BLaER1 (cell line): ENCODE measurements around the gene ENDOV.

Source experiments
- H3K27ac ChIP-seq: shearing (Covaris generic); formaldehyde crosslinking; 2 replicates; pipeline ENCODE4 v1.8.1; 2022
- H3K27me3 ChIP-seq: shearing (Covaris generic); formaldehyde crosslinking; 2 replicates; pipeline ENCODE4 v1.8.1; 2022
- H3K36me3 ChIP-seq: shearing (Covaris generic); formaldehyde crosslinking; 2 replicates; pipeline ENCODE4 v1.8.1; 2022
- H3K4me1 ChIP-seq: shearing (Covaris generic); formaldehyde crosslinking; 2 replicates; pipeline ENCODE4 v1.8.1; 2022
- H3K4me2 ChIP-seq: shearing (Covaris generic); formaldehyde crosslinking; 2 replicates; pipeline ENCODE4 v1.8.1; 2022
- H3K4me3 ChIP-seq: shearing (Covaris generic); formaldehyde crosslinking; 2 replicates; pipeline ENCODE4 v1.8.1; 2022
- H3K9ac ChIP-seq: shearing (Covaris generic); formaldehyde crosslinking; 2 replicates; pipeline ENCODE4 v1.8.1; 2022
- H3K9me3 ChIP-seq: shearing (Covaris generic); formaldehyde crosslinking; 2 replicates; pipeline ENCODE4 v1.8.1; 2022
- H4K20me1 ChIP-seq: shearing (Covaris generic); formaldehyde crosslinking; 2 replicates; pipeline ENCODE4 v1.8.1; 2022
- Cebpa-rat ChIP-seq: shearing (Covaris generic); IDR thresholded peaks from 2 replicates; pipeline ENCODE4 v1.8.1; 2022

Gene ENDOV

DNA sequence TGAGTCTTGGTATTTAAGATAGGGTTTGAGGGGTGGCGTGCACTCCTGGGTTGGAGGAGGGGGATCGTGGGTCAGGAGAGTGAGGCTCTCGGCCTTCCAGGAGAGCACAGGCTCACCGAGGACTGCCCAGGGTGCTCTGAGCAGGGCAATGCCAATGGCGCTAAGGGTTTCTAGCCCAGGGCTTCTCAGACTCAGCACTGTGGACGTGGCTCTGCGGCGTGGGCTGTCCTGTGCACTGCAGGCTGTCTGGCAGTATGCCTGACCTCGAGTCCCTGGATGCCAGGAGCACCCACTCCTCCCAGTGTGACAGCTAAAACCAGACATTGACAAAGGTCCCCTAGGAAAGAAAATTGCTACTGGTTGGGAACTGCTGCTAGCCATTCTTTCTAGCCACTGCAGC, 37.2 kb upstream of the ENDOV start:
- H3K4me1 ChIP-seq, result no peaks in the 10 kb centered on the region
- H3K27ac ChIP-seq, result no peak overlapping the region
- H3K4me2 ChIP-seq, result no peak overlapping the region
- H3K9ac ChIP-seq, result no peak overlapping the region
- H3K9me3 ChIP-seq, result no peaks in the 10 kb centered on the region
- 0 out of 2 replicates have a peak, but pooled peaks cover 13% of the 10 kb centered on the region for H4K20me1 ChIP-seq
- TF ChIP-seq Cebpa-rat, result no peak
- H3K4me3 ChIP-seq, result no peak overlapping the region
- H3K36me3 ChIP-seq, result peaks cover 99% of the 10 kb centered on the region
- no peaks in the 10 kb centered on the region for H3K27me3 ChIP-seq

DNA sequence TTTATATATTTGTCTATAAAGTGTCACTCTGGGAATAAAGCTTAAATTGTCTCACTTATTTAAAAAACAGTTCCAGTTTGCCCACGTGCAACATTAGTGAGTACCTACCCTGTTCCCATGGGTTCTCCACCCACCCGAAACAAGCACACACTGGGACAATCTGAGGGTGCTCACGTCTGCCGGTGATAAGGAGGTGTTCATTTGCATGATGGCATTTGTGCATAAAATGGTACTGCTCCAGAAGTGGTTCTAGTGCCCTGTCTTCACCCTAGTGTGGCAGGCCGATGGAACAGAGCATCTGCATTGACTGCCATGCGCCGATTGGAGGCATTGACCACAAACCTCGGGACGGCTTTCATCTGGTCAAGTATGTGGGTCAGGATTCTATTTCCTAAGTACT, 35.6 kb upstream of the ENDOV start:
- H3K36me3 ChIP-seq, result peaks cover 100% of the 10 kb centered on the region
- TF ChIP-seq Cebpa-rat, result no peak
- no peaks in the 10 kb centered on the region for H3K4me1 ChIP-seq

DNA sequence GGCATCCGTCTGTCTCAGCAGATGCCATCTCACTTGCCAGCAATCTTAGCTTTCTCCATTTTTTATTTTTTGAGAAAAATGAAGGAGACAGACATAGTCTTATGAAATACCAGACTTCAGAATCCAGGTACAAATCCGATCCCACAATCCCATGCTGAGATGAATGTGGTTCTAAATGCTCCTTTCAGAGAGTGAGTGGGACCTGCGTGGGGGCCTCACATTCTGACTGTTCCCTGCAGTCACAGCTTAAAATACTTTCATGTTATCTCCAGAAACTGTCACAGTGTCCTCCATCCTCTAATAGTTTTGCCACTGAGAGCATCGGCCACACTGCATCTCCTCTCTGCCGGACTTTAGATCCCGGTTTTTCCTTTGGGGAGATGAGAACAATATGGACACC, 34.9 kb upstream of the ENDOV start:
- H4K20me1 ChIP-seq, result 0 out of 2 replicates have a peak, but pooled peaks cover 6% of the 10 kb centered on the region
- H3K4me3 ChIP-seq, result no peak overlapping the region
- H3K4me2 ChIP-seq, result no peak overlapping the region
- no peak for TF ChIP-seq Cebpa-rat
- H3K4me1 ChIP-seq, result no peaks in the 10 kb centered on the region
- H3K36me3 ChIP-seq, result peaks cover 100% of the 10 kb centered on the region
- H3K27ac ChIP-seq, result no peak overlapping the region
- no peaks in the 10 kb centered on the region for H3K27me3 ChIP-seq
- H3K9ac ChIP-seq, result no peak overlapping the region
- no peaks in the 10 kb centered on the region for H3K9me3 ChIP-seq

More for the DNA sequence above, 35.6 kb upstream of the ENDOV start:
- Histone ChIP-seq H3K27ac (no peak overlapping the region), H4K20me1 (0 out of 2 replicates have a peak, but pooled peaks cover 9% of the 10 kb centered on the region), H3K27me3 (no peaks in the 10 kb centered on the region), H3K4me3 (no peak overlapping the region), H3K4me2 (no peak overlapping the region), H3K9ac (no peak overlapping the region), H3K9me3 (no peaks in the 10 kb centered on the region)

DNA sequence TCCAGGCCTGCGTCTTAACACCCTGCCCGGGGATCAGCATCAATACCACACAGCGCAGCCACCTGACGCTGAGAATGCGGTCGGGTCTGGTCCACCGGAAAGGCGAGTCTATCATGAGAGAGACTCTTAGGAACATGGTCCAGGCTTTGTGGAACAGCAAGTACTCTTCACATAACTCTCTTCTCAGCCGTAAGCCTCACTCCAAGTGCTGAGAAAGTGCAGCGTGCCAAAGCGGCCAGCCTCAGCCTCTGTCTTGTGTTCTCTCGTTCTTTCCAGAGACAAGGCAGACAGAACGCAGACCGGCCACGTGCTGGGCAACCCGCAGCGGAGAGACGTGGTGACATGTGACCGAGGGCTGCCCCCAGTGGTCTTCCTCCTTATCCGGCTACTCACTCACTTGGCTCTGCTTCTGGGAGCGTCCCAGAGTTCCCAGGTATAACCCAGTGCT, 34.4 kb upstream of the ENDOV start:
- H3K9me3 ChIP-seq, result no peaks in the 10 kb centered on the region
- no peak for TF ChIP-seq Cebpa-rat
- H3K4me1 ChIP-seq, result no peaks in the 10 kb centered on the region
- no peak overlapping the region for H3K9ac ChIP-seq
- 0 out of 2 replicates have a peak, but pooled peaks cover 6% of the 10 kb centered on the region for H4K20me1 ChIP-seq
- H3K27me3 ChIP-seq, result no peaks in the 10 kb centered on the region
- no peak overlapping the region for H3K4me2 ChIP-seq
- H3K27ac ChIP-seq, result no peak overlapping the region
- peaks cover 100% of the 10 kb centered on the region for H3K36me3 ChIP-seq
- H3K4me3 ChIP-seq, result no peak overlapping the region

DNA sequence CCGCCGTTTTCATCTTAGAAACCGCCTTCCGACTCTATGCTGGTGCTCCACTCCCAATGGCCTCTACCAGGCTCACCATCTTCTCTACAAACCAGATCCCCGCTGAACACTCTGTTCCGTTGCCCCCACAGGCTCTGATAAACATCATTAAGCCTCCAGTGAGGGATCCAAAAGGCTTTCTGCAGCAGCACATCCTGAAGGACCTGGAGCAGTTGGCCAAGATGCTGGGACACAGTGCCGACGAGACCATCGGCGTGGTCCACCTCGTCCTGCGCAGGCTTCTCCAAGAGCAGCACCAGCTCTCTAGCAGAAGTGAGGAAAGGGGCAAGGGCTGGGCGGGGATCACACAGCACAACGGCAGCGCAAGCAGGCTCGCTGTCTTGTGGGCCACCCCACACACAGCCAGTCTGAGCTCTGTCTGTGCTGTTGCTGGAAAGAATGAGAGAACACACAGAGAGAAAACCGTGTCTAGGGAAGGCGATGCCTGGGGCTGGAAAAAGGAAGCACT, 33.5 kb upstream of the ENDOV start:
- Histone ChIP-seq H3K9ac (no peak overlapping the region), H4K20me1 (0 out of 2 replicates have a peak, but pooled peaks cover 6% of the 10 kb centered on the region), H3K4me3 (no peak overlapping the region), H3K4me1 (no peaks in the 10 kb centered on the region), H3K9me3 (no peaks in the 10 kb centered on the region), H3K4me2 (no peak overlapping the region), H3K36me3 (peaks cover 100% of the 10 kb centered on the region), H3K27me3 (no peaks in the 10 kb centered on the region), H3K27ac (no peak overlapping the region)
- no peak for TF ChIP-seq Cebpa-rat

DNA sequence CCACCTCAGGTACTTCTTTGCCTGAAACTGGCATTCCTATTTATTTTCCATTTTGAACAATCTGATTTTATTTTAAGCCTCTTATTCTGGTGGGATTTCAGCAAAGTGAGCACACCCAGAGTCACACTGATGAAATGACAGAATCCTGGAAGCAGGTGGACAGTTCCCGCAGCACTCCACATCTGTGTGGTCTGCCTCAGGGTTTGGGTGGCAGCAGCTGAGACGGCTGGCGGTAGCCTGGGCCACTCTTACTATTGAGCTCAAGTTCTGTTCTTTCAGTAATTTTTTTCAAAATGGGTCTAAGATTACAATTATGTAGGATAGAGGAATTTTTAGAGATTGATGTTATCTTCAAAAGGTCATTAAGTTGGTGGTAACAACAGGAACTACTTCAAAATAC, 32.5 kb upstream of the ENDOV start:
- Histone ChIP-seq H3K9ac (no peak overlapping the region), H3K36me3 (peaks cover 100% of the 10 kb centered on the region), H3K9me3 (no peaks in the 10 kb centered on the region), H3K4me2 (no peak overlapping the region), H3K27me3 (no peaks in the 10 kb centered on the region), H3K27ac (no peak overlapping the region), H3K4me1 (no peaks in the 10 kb centered on the region), H4K20me1 (0 out of 2 replicates have a peak, but pooled peaks cover 6% of the 10 kb centered on the region), H3K4me3 (no peak overlapping the region)
- no peak for TF ChIP-seq Cebpa-rat

DNA sequence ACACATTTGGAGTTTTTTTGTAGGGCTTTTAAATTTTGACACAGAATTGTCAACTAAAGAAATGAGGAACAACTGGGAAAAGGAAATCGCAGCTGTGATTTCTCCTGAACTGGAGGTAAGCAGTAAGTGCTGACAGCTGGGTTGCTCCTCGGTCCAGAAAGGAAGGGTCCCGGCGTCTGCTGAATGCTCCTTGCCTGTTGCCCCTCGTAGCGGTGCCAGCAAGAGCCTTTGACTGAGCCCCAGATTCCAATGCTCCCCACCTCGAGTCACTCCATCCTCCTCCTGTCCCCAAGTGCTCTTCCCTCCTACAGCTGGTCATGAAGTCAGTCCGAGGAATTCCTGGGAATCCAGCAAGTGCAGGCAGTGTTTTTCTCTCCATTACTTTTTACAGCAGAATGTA, 32.0 kb upstream of the ENDOV start:
- Histone ChIP-seq H3K27me3 (no peaks in the 10 kb centered on the region), H3K4me2 (no peak overlapping the region), H3K4me1 (no peaks in the 10 kb centered on the region), H3K9ac (no peak overlapping the region), H3K27ac (no peak overlapping the region), H3K4me3 (no peak overlapping the region), H4K20me1 (0 out of 2 replicates have a peak, but pooled peaks cover 1% of the 10 kb centered on the region), H3K36me3 (peaks cover 100% of the 10 kb centered on the region), H3K9me3 (no peaks in the 10 kb centered on the region)
- no peak for TF ChIP-seq Cebpa-rat

DNA sequence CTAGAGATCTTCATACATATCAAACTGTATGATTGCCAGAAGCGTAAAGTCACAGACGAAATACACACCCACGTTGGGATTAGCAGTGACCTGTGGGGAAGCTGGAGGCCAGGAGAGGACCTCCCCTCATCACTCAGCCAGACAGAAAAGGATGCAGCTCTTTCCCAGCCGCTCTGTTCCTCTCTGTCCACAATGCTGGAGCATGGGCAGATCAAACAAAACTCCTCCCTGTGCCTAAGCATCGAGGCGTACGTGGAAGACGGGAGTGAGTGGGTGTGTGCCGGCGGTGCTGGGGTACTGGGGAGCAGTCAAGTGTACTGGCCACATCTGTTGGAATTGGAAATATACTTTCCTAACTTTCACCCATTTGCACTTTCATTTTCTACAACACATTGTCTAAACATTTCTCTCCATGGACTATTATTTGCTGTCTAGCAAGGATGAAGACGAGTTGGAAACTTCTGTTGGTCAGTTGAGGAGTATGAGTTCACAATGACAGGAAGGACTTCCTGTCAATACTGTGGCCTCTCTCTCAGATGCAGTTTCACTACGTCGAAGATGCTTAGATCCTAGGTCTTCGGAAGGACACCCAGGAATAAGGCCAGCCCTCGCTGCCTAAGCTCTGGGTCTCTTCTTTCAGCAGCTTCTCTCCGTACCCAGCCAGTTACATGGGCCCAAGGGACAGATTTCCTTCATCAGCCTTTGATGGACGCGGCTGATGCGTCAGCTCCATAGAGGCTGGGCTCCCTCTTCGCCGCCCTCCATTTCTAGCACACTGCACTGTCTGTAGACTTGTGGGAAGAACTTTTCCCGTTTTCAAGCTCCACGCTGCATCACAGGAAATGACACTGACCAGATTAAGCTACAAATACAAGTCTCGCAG, 30.6 kb upstream of the ENDOV start:
- no peak overlapping the region for H3K4me3 ChIP-seq
- H3K27me3 ChIP-seq, result no peaks in the 10 kb centered on the region
- no peak for TF ChIP-seq Cebpa-rat
- H3K9ac ChIP-seq, result no peak overlapping the region
- no peaks in the 10 kb centered on the region for H3K9me3 ChIP-seq
- H3K27ac ChIP-seq, result no peak overlapping the region
- H3K4me1 ChIP-seq, result no peaks in the 10 kb centered on the region
- H3K36me3 ChIP-seq, result peaks cover 100% of the 10 kb centered on the region
- no peak overlapping the region for H3K4me2 ChIP-seq
- no peaks in the 10 kb centered on the region for H4K20me1 ChIP-seq

DNA sequence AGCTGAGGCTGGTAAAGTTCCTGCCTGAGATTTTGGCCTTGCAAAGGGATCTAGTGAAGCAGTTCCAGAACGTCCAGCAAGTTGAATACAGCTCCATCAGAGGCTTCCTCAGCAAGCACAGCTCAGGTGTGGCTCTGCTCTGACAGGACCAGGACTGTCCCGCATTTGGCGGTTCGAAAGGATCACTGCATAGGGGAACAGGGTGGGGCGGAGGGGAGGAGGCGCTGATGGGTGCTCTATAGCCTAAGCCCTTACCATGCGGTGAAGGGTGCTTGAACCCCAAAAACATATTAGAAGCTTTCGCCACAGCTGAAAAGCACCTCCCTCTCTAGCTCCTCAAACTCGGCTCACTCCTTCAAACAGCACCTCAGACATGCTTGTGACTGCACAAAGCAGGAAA, 29.9 kb upstream of the ENDOV start:
- Histone ChIP-seq H3K36me3 (peaks cover 100% of the 10 kb centered on the region), H3K9me3 (no peaks in the 10 kb centered on the region), H4K20me1 (no peaks in the 10 kb centered on the region), H3K9ac (no peak overlapping the region), H3K4me3 (no peak overlapping the region), H3K27me3 (no peaks in the 10 kb centered on the region), H3K4me2 (no peak overlapping the region), H3K4me1 (no peaks in the 10 kb centered on the region), H3K27ac (no peak overlapping the region)
- no peak for TF ChIP-seq Cebpa-rat

DNA sequence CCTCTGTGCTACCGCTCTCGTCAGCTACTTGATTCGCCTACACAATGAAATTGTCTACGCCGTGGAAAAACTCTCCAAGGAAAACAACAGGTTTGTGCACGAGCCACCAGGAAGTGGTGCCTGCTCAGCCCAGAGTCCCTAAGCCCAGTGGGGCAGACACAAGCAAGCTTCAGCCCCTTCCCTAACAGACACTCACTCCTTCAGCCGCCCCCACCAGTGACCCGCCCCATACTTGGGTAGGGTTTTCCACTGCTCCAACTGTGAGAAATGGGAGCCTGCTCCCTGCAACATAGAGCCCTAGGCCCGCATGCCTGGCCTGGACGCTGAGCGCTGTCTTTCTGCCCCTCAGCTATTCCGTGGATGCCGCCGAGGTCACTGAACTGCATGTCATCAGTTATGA, 28.6 kb upstream of the ENDOV start:
- Histone ChIP-seq H3K27me3 (no peaks in the 10 kb centered on the region), H3K4me1 (no peaks in the 10 kb centered on the region), H3K27ac (no peak overlapping the region), H3K4me2 (no peak overlapping the region), H3K36me3 (peaks cover 100% of the 10 kb centered on the region), H4K20me1 (no peaks in the 10 kb centered on the region), H3K9me3 (no peaks in the 10 kb centered on the region), H3K9ac (no peak overlapping the region), H3K4me3 (no peak overlapping the region)
- no peak for TF ChIP-seq Cebpa-rat
